HS-5 (cell line): Measurements from ENCODE around the gene DQX1.

Source experiments
- DNase-seq: peaks from one replicate; pipeline ENCODE4 v3.0.0-alpha.2; 2012; ENCODE audit warnings: low read depth

The DQX1 gene

GRCh38 chr2:74511104-74511989 lies 14.7 kb downstream of the DQX1 start:
- no peak for DNase-seq

- no peak for DNase-seq
Measured at GRCh38 chr2:74510272-74510671, 15.8 kb downstream of the DQX1 start.

GRCh38 chr2:74507926-74508520 lies 18.0 kb downstream of the DQX1 start:
- DNase-seq = no peak

- DNase-seq = peak; percentile 95
Measured at GRCh38 chr2:74507145-74507925, 18.7 kb downstream of the DQX1 start, which contains the start of gene PCGF1. Gene PCGF1, minus strand, starts transcription at chr2:74507695. Its CDS starts 27 bp downstream, at chr2:74507668.

GRCh38 chr2:74505448-74506246 lies 20.4 kb downstream of the DQX1 start:
- DNase-seq = no peak

GRCh38 chr2:74504591-74504990 lies 21.4 kb downstream of the DQX1 start:
- DNase-seq = no peak

- no peak for DNase-seq
Measured at GRCh38 chr2:74503506-74504475, 22.2 kb downstream of the DQX1 start.

GRCh38 chr2:74502720-74503505 lies 23.1 kb downstream of the DQX1 start:
- no peak for DNase-seq

- DNase-seq = no peak
Measured at GRCh38 chr2:74502147-74502719, 23.8 kb downstream of the DQX1 start.

GRCh38 chr2:74501335-74502071 lies 24.5 kb downstream of the DQX1 start:
- DNase-seq = no peak

GRCh38 chr2:74500578-74500946 lies 25.5 kb downstream of the DQX1 start:
- no peak for DNase-seq

GRCh38 chr2:74499940-74500577 lies 26.0 kb downstream of the DQX1 start:
- DNase-seq = no peak

- DNase-seq = no peak
Measured at GRCh38 chr2:74499267-74499939, 26.6 kb downstream of the DQX1 start, which contains the start of gene LBX2. Gene LBX2, minus strand, starts transcription at chr2:74499603. Its CDS starts 66 bp downstream, at chr2:74499537.

GRCh38 chr2:74498500-74499266 lies 27.3 kb downstream of the DQX1 start:
- peak; percentile 39 for DNase-seq

- DNase-seq = no peak
Measured at GRCh38 chr2:74497777-74498499, 28.1 kb downstream of the DQX1 start.
